ENCODE data around the gene KCNE1.

DNA sequence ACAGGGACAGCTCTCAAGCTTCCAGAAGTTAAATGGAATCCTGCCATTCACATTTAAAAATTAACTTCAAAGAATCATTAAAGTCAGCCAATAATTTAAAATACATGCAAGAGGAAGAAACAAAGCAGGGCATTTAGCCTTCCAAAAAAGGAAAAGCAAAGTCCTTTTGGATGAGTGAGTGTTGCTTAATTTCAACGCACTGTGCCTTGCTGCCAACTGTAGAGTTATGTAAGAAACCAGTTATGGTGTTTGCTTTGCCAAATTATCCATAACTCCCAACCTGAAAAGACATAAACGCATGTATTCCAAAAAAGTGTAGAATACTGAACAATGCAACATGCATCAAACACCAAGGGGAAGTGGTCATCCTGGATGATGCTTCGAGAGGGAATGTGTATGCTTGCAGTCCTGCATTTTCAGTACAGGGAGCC lies 16.1 kb upstream of the KCNE1 start:
- TF ChIP-seq, protein P1, sequence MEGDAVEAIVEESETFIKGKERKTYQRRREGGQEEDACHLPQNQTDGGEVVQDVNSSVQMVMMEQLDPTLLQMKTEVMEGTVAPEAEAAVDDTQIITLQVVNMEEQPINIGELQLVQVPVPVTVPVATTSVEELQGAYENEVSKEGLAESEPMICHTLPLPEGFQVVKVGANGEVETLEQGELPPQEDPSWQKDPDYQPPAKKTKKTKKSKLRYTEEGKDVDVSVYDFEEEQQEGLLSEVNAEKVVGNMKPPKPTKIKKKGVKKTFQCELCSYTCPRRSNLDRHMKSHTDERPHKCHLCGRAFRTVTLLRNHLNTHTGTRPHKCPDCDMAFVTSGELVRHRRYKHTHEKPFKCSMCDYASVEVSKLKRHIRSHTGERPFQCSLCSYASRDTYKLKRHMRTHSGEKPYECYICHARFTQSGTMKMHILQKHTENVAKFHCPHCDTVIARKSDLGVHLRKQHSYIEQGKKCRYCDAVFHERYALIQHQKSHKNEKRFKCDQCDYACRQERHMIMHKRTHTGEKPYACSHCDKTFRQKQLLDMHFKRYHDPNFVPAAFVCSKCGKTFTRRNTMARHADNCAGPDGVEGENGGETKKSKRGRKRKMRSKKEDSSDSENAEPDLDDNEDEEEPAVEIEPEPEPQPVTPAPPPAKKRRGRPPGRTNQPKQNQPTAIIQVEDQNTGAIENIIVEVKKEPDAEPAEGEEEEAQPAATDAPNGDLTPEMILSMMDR (conservative IDR thresholded peaks at IDR 0.05 in 1 of 2, IDR thresholded peaks at IDR 0.05 in 1 of 2; ENCODE audit: extremely low read depth in 1 of 2, insufficient read depth in 1 of 2, low read depth in 1 of 2, low read length in 2 of 2) = no peak
- no peak for TF ChIP-seq EZH2 (IDR thresholded peaks at IDR 0.05; ENCODE audit: borderline replicate concordance, low read length)

Measured in mammary epithelial cell (primary cell).